DOHH2 (cell line): ENCODE results near the gene LIPT1.

Experiments
- H3F3A ChIP-seq: fragments of 200-600 bp; sonication (generic), shearing (Covaris generic); 2 replicates; pipeline ENCODE4 v1.6.0; 2016; ENCODE audit warnings: antibody characterized with exemption, mild to moderate bottlenecking; ENCODE audit not compliant: control insufficient read depth, insufficient read depth
- H3K27ac ChIP-seq: fragments of 200-600 bp; sonication (generic); 2 replicates; pipeline ENCODE4 v1.5.1; 2014; ENCODE audit warnings: low read depth, mild to moderate bottlenecking, low read length, moderate library complexity
- H3K27me3 ChIP-seq: fragments of 200-600 bp; sonication (generic); 2 replicates; pipeline ENCODE4 v1.6.1; 2014; ENCODE audit warnings: mild to moderate bottlenecking, low read length, mixed read lengths; ENCODE audit not compliant: control insufficient read depth
- H3K36me3 ChIP-seq: fragments of 200-600 bp; sonication (generic); 2 replicates; pipeline ENCODE4 v1.6.1; 2014; ENCODE audit warnings: mild to moderate bottlenecking, low read length, moderate library complexity, mixed read lengths; ENCODE audit not compliant: control insufficient read depth
- H3K4me1 ChIP-seq: fragments of 200-600 bp; sonication (generic); 2 replicates; pipeline ENCODE4 v1.6.1; 2014; ENCODE audit warnings: mild to moderate bottlenecking, low read length, mixed read lengths; ENCODE audit not compliant: control insufficient read depth
- H3K4me2 ChIP-seq: fragments of 200-600 bp; sonication (generic); 2 replicates; pipeline ENCODE4 v1.6.0; 2014; ENCODE audit warnings: mild to moderate bottlenecking, low read length, moderate library complexity
- H3K4me3 ChIP-seq: fragments of 200-600 bp; sonication (generic); 2 replicates; pipeline ENCODE4 v1.5.1; 2014; ENCODE audit warnings: mild to moderate bottlenecking, low read length, mixed read lengths
- H3K79me2 ChIP-seq: fragments of 200-600 bp; sonication (generic); 2 replicates; pipeline ENCODE4 v1.6.1; 2014; ENCODE audit warnings: mild to moderate bottlenecking, low read length, mixed read lengths; ENCODE audit not compliant: control insufficient read depth
- H3K9me2 ChIP-seq: fragments of 200-600 bp; sonication (generic); replicated peaks from 2 replicates; pipeline ENCODE4 v1.6.1; 2014; ENCODE audit warnings: mild to moderate bottlenecking, low read length, mixed read lengths; ENCODE audit not compliant: control insufficient read depth
- H3K9me3 ChIP-seq: fragments of 200-600 bp; sonication (generic); 2 replicates; pipeline ENCODE4 v1.6.1; 2014; ENCODE audit warnings: antibody characterized with exemption, low read length, mixed read lengths; ENCODE audit not compliant: control insufficient read depth, insufficient read depth
- H4K20me1 ChIP-seq: fragments of 200-600 bp; sonication (generic); 2 replicates; pipeline ENCODE4 v1.6.0; 2014; ENCODE audit warnings: low read depth, mild to moderate bottlenecking, antibody characterized with exemption, low read length, moderate library complexity; ENCODE audit not compliant: control insufficient read depth, insufficient read depth
- EZH2phosphoT487 ChIP-seq: fragments of 200-600 bp; sonication (generic); IDR thresholded peaks from 2 replicates; pipeline ENCODE4 v1.6.1; 2017; ENCODE audit warnings: borderline replicate concordance, mild to moderate bottlenecking, antibody characterized with exemption, low read length, moderate library complexity, mixed read lengths
- TF ChIP-seq, protein P1 (sequence below): fragments of 200-600 bp; sonication (generic); IDR thresholded peaks from one replicate; pipeline ENCODE4 v1.5.1; 2014; ENCODE audit warnings: antibody characterized with exemption, mild to moderate bottlenecking, low read depth, low read length; ENCODE audit not compliant: poor library complexity, severe bottlenecking

Gene LIPT1

DNA sequence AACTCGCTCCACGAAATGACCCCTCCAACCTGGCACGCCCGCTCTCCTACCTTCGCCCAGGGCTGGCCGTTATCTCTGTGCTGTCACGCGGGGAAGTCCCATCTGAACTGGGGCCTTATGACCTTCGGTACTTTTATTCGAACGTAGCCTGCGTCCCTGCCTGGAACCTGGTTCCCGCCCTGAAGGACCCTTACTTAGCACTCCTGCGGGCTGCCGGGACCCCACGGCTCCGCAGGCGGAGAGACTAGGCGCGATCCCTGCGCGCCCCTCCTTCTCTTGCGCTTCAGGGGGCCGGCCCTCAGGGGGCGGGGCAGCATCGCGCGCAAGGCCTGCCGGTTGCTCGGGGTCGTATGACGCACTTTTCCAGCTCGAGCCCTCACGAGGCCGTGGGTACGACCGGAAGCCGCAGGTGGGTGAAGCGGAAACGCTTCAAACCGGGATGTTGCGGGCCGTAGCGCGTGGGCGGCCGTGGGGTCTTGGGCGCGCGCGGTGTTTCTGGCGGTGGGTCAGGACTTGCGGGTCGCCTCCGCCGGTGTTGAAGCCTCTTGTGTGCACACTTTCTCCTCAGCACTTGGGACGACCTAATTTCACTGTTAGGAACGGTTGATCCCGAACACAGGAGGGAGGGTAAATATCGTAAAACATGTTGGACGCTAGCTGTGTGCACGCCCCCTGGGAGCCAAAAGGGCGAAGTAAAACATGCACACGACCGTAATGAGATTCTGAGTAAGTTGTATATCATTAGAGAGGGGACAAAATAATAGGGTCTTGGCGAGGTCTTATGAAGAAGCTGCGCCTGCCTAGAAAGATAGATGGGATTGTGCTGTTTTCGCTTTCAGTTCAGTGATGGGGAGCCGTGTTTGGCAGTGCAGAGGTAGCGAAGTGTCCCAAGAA is at the start of gene LIPT1, which contains the start of gene TSGA10:
TSS of gene LIPT1 (plus strand) at position 325 of the 894 bp plus-strand sequence. CDS start 6,991 bp downstream, outside the sequence.
TSS of gene TSGA10 (minus strand) at position 300 of the 894 bp plus-strand sequence. CDS start 45,503 bp downstream, outside the sequence.
- Histone ChIP-seq H3K27ac (peak within 1 kb of the TSS; percentile 72), H3K4me3 (peak within 1 kb of the TSS; percentile 88), H3K79me2 (peaks cover 33% of the 10 kb centered on the region), H3K27me3 (no peaks in the 10 kb centered on the region), H3K4me1 (peaks cover 45% of the 10 kb centered on the region), H3K9me2 (no peaks in the 10 kb centered on the region), H3K4me2 (peak within 1 kb of the TSS; percentile 97), H3F3A (no peaks in the 10 kb centered on the region), H3K36me3 (peaks cover 23% of the 10 kb centered on the region), H3K9me3 (no peaks in the 10 kb centered on the region), H4K20me1 (no peaks in the 10 kb centered on the region)
- TF ChIP-seq, protein P1, sequence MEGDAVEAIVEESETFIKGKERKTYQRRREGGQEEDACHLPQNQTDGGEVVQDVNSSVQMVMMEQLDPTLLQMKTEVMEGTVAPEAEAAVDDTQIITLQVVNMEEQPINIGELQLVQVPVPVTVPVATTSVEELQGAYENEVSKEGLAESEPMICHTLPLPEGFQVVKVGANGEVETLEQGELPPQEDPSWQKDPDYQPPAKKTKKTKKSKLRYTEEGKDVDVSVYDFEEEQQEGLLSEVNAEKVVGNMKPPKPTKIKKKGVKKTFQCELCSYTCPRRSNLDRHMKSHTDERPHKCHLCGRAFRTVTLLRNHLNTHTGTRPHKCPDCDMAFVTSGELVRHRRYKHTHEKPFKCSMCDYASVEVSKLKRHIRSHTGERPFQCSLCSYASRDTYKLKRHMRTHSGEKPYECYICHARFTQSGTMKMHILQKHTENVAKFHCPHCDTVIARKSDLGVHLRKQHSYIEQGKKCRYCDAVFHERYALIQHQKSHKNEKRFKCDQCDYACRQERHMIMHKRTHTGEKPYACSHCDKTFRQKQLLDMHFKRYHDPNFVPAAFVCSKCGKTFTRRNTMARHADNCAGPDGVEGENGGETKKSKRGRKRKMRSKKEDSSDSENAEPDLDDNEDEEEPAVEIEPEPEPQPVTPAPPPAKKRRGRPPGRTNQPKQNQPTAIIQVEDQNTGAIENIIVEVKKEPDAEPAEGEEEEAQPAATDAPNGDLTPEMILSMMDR: peak; percentile 32
- no peak for TF ChIP-seq EZH2phosphoT487

DNA sequence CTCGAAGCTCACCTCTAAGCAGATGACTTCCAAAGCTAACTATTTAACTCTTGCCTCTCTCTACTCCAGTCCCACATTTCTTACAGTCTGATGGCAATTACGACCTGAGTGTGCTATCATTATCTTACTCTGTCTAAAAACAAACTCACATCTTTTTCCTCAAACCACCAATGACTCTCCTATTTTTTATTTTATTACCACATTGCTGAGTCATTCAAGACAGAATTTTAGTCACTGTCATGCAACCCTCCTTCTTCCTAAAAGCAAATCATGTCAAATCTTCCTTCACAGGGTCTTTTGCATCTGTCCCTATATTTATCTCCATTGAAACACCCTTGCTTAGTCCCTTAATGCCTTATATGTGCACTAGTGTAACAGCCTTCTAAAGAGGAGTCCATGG is 47.9 kb upstream of the LIPT1 start:
- Histone ChIP-seq H4K20me1 (no peaks in the 10 kb centered on the region), H3K79me2 (no peaks in the 10 kb centered on the region), H3K4me1 (peaks cover 6% of the 10 kb centered on the region), H3K27me3 (no peaks in the 10 kb centered on the region), H3K36me3 (no peaks in the 10 kb centered on the region), H3K4me2 (no peak overlapping the region), H3K4me3 (no peak overlapping the region), H3F3A (no peaks in the 10 kb centered on the region), H3K27ac (no peak overlapping the region), H3K9me2 (no peaks in the 10 kb centered on the region), H3K9me3 (no peaks in the 10 kb centered on the region)
- TF ChIP-seq, protein P1: no peak
- TF ChIP-seq EZH2phosphoT487: no peak

DNA sequence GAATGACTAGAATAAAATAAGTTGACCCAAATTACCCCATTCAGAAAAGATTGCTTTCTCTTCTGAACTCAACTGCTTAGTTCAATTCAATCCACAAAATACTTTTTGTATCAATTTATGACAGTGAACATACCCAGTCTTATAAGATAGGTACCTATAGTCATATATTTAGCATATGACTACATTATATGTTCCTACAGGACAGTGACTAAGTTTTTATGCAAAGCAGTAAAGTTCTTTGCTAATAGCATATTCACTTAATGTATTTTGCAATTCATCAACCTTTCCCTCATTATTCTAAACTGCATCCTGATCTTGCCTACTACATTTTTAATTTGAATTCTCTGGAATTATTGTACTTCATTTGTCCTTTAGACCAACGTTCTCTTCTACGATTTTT is 43.5 kb upstream of the LIPT1 start:
- Histone ChIP-seq H3K27ac (no peak overlapping the region), H4K20me1 (no peaks in the 10 kb centered on the region), H3F3A (no peaks in the 10 kb centered on the region), H3K79me2 (no peaks in the 10 kb centered on the region), H3K9me3 (no peaks in the 10 kb centered on the region), H3K4me1 (peaks cover 6% of the 10 kb centered on the region), H3K27me3 (no peaks in the 10 kb centered on the region), H3K36me3 (no peaks in the 10 kb centered on the region), H3K4me2 (no peak overlapping the region), H3K9me2 (no peaks in the 10 kb centered on the region), H3K4me3 (no peak overlapping the region)
- TF ChIP-seq EZH2phosphoT487: no peak
- TF ChIP-seq, protein P1: no peak
